Tibial nerve (tissue), 4 donors: ENCODE measurements around the gene RAB3D.

Source experiments
- CTCF ChIP-seq, 5 experiments: fragments of 200-600 bp in 3 of 5; fragments of 450-650 bp in 2 of 5; sonication (generic) in 3 of 5; IDR thresholded peaks; one replicate each; pipeline ENCODE4 v1.5.1; 2016 to 2019; ENCODE audit warnings: antibody characterized with exemption in 5 of 5, mild to moderate bottlenecking in 3 of 5, moderate library complexity in 2 of 5
- EP300 ChIP-seq, 2 donors: sonication (generic); formaldehyde crosslinking; IDR thresholded peaks; one replicate each; pipeline ENCODE4 v1.6.1; 2017; ENCODE audit warnings: antibody characterized with exemption in 2 of 2, mild to moderate bottlenecking in 1 of 2

- peak; percentile 98 to 100 (median 99) for TF ChIP-seq CTCF (IDR thresholded peaks at IDR 0.05)
- TF ChIP-seq EP300 (IDR thresholded peaks at IDR 0.05), result peak; percentile 89 to 92
Observed at GRCh38 chr19:11293433-11294389, 45.7 kb downstream of the RAB3D start.
